Adipocyte (in vitro differentiated cells): ENCODE measurements around the gene LTO1.

ENCODE experiments used
- DNase-seq: peaks from one replicate; pipeline ENCODE4 v3.0.0-alpha.2; 2015; ENCODE audit warnings: low read depth
- H3K27me3 ChIP-seq: replicated peaks from 2 replicates; pipeline ENCODE4 v1.7.0; 2013; ENCODE audit warnings: mild to moderate bottlenecking, low read length, moderate library complexity; ENCODE audit not compliant: control insufficient read depth, insufficient read depth
- H3K36me3 ChIP-seq: 2 replicates; pipeline ENCODE4 v1.7.0; 2013; ENCODE audit warnings: low read length, mild to moderate bottlenecking, moderate library complexity; ENCODE audit not compliant: control insufficient read depth, insufficient read depth, severe bottlenecking
- H3K4me1 ChIP-seq: 2 replicates; pipeline ENCODE4 v1.7.0; 2013; ENCODE audit warnings: mild to moderate bottlenecking, low read length, moderate library complexity; ENCODE audit not compliant: control insufficient read depth, insufficient read depth
- H3K4me3 ChIP-seq: 2 replicates; pipeline ENCODE4 v1.7.0; 2013; ENCODE audit warnings: mild to moderate bottlenecking, low read length, moderate library complexity
- H3K9ac ChIP-seq: 2 replicates; pipeline ENCODE4 v1.7.0; 2013; ENCODE audit warnings: mild to moderate bottlenecking, low read length, moderate library complexity
- H3K9me3 ChIP-seq: 2 replicates; pipeline ENCODE4 v1.7.0; 2013; ENCODE audit warnings: mild to moderate bottlenecking, low read length, moderate library complexity; ENCODE audit not compliant: control insufficient read depth

LTO1 gene

DNA sequence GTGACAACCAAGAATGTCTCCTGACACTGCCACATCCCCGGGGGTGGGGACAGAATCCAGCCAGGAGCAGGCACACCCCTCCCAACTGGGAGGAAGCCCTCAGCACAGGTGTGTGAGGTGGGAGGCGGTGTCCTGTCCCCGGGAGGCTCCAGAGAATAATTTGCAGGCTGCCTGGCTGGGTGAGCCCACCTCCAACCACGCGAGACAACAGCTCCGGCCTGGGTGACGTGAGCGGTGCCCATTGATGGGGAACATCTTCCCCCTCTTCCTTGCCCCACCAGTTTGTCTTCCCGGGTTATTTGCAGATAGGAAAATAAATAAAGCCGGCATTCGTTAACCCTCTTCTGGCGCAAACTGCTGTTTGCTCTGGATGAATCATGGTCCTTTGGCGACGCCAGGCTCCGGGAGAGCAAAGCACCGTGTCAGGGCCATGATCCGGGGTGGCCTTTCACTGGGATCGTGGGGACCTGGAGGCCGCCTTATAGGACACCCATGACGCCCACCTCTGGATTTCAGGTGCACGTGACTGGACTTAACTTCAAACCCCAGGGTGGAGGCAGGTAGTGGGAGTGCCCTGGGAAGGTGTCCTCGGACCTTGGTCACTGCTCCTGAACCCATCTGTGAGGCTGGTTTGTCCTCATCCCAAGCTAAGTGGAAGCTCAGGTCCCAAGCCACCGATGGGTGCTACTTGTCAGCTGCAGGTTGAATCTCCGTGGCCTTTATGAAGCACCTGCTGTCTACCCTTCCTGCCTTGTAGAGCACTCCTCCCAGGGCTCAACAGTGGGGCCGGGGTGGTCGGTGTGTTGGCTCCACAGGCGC is 20.3 kb downstream of the LTO1 start:
- no peaks in the 10 kb centered on the region for H3K27me3 ChIP-seq
- peaks cover 43% of the 10 kb centered on the region for H3K36me3 ChIP-seq
- no peak for DNase-seq
- H3K4me3 ChIP-seq: no peak overlapping the region
- no peaks in the 10 kb centered on the region for H3K4me1 ChIP-seq
- H3K9ac ChIP-seq: no peak overlapping the region
- no peaks in the 10 kb centered on the region for H3K9me3 ChIP-seq

DNA sequence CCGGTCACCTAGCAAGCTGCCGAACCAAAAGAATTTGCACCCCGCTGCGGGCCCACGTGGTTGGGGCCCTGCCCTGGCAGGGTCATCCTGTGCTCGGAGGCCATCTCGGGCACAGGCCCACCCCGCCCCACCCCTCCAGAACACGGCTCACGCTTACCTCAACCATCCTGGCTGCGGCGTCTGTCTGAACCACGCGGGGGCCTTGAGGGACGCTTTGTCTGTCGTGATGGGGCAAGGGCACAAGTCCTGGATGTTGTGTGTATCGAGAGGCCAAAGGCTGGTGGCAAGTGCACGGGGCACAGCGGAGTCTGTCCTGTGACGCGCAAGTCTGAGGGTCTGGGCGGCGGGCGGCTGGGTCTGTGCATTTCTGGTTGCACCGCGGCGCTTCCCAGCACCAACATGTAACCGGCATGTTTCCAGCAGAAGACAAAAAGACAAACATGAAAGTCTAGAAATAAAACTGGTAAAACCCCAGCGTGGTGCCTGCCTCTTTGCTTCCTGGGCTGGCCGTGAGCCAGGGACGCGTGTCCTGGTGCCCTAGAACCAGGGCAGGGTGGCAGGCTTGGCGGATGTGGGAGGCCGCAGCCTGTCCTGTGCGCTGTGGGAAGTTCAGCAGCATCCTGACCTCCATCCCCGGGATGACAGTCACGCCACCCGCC is 21.0 kb downstream of the LTO1 start:
- Histone ChIP-seq H3K9me3 (no peaks in the 10 kb centered on the region), H3K36me3 (peaks cover 51% of the 10 kb centered on the region), H3K27me3 (no peaks in the 10 kb centered on the region), H3K4me1 (no peaks in the 10 kb centered on the region), H3K4me3 (no peak overlapping the region), H3K9ac (no peak overlapping the region)
- no peak for DNase-seq

DNA sequence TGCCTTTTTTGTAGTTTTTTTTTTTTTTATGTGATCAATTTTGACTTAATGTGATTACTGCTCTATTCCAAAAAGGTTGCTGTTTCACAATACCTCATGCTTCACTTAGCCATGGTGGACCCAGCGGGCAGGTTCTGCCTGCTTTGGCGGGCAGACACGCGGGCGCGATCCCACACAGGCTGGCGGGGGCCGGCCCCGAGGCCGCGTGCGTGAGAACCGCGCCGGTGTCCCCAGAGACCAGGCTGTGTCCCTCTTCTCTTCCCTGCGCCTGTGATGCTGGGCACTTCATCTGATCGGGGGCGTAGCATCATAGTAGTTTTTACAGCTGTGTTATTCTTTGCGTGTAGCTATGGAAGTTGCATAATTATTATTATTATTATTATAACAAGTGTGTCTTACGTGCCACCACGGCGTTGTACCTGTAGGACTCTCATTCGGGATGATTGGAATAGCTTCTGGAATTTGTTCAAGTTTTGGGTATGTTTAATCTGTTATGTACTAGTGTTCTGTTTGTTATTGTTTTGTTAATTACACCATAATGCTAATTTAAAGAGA is 21.7 kb downstream of the LTO1 start:
- H3K4me3 ChIP-seq: no peak overlapping the region
- no peaks in the 10 kb centered on the region for H3K27me3 ChIP-seq
- H3K36me3 ChIP-seq: peaks cover 57% of the 10 kb centered on the region
- H3K4me1 ChIP-seq: no peaks in the 10 kb centered on the region
- DNase-seq: no peak
- no peaks in the 10 kb centered on the region for H3K9me3 ChIP-seq
- no peak overlapping the region for H3K9ac ChIP-seq

DNA sequence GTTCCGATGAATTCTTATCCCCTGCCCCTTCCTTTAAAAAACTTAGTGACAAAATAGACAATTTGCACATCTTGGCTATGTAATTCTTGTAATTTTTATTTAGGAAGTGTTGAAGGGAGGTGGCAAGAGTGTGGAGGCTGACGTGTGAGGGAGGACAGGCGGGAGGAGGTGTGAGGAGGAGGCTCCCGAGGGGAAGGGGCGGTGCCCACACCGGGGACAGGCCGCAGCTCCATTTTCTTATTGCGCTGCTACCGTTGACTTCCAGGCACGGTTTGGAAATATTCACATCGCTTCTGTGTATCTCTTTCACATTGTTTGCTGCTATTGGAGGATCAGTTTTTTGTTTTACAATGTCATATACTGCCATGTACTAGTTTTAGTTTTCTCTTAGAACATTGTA is 22.2 kb downstream of the LTO1 start:
- no peak overlapping the region for H3K9ac ChIP-seq
- DNase-seq: no peak

DNA sequence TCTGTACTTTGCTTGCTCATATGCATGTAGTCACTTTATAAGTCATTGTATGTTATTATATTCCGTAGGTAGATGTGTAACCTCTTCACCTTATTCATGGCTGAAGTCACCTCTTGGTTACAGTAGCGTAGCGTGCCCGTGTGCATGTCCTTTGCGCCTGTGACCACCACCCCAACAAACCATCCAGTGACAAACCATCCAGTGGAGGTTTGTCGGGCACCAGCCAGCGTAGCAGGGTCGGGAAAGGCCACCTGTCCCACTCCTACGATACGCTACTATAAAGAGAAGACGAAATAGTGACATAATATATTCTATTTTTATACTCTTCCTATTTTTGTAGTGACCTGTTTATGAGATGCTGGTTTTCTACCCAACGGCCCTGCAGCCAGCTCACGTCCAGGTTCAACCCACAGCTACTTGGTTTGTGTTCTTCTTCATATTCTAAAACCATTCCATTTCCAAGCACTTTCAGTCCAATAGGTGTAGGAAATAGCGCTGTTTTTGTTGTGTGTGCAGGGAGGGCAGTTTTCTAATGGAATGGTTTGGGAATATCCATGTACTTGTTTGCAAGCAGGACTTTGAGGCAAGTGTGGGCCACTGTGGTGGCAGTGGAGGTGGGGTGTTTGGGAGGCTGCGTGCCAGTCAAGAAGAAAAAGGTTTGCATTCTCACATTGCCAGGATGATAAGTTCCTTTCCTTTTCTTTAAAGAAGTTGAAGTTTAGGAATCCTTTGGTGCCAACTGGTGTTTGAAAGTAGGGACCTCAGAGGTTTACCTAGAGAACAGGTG is 23.1 kb downstream of the LTO1 start:
- DNase-seq: no peak
- Histone ChIP-seq H3K36me3 (peaks cover 71% of the 10 kb centered on the region), H3K27me3 (no peaks in the 10 kb centered on the region), H3K9me3 (no peaks in the 10 kb centered on the region), H3K4me1 (no peaks in the 10 kb centered on the region), H3K4me3 (no peak overlapping the region), H3K9ac (no peak overlapping the region)

More for the DNA sequence above, 22.2 kb downstream of the LTO1 start:
- H3K9me3 ChIP-seq: no peaks in the 10 kb centered on the region
- H3K4me1 ChIP-seq: no peaks in the 10 kb centered on the region
- H3K36me3 ChIP-seq: peaks cover 62% of the 10 kb centered on the region
- H3K27me3 ChIP-seq: no peaks in the 10 kb centered on the region
- no peak overlapping the region for H3K4me3 ChIP-seq

DNA sequence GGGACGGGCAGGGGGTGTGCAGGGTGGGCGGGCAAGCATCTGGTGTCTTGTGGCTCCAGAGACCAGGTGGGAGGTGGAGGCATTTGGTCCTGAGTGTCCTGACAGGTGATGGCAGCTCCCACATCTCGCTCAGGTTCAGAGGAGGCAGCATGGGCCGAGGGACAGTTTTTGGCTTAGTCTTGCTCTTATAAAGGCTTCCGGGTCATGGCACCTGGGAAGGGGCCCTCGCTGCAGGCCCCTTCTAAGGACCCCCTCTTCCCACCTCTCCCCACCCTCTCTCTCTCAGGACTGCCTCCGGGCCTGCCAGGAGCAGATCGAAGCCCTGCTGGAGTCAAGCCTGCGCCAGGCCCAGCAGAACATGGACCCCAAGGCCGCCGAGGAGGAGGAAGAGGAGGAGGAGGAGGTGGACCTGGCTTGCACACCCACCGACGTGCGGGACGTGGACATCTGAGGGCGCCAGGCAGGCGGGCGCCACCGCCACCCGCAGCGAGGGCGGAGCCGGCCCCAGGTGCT is 24.3 kb downstream of the LTO1 start:
- Histone ChIP-seq H3K9me3 (no peaks in the 10 kb centered on the region), H3K27me3 (no peaks in the 10 kb centered on the region), H3K4me3 (no peak overlapping the region), H3K9ac (no peak overlapping the region), H3K4me1 (no peaks in the 10 kb centered on the region), H3K36me3 (peaks cover 76% of the 10 kb centered on the region)
- DNase-seq: no peak

DNA sequence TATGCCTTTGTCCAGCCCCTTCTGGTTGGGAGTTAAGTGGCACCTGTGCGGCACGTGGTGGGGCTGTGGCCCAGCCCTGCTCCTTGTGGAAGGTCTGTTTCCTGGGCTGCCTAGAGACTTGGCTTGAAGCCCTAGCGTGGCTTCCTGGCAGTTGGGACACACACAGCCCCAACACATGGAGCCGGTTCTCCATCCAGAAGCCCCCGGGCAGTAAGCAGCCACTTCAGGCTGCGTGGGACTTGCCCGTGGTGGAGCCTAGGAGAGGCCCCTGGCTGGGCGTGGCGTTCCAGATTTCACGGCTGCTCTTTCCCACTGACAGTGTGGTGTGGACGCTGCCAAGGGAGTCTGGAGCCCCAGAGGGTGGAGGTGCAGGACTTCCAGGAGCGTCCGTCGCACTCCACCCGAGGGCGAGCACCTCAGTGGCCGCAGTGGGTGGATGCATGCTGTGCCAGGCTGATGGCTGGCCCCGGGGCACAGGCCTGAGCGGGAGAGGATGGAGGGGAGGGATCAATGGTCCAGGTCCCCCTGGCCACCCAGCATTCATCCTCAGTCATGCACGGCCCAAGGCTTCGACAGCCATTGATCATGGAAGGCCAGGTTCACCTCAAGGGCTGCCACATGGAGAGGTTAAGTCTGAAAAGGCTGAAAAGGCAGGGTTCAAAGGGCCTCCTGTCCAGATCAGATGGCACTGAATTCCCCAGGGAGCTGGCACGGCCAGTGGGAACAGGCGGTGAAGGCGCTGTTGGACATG is 24.9 kb downstream of the LTO1 start:
- H3K9me3 ChIP-seq: no peaks in the 10 kb centered on the region
- no peaks in the 10 kb centered on the region for H3K27me3 ChIP-seq
- H3K4me3 ChIP-seq: no peak overlapping the region
- H3K36me3 ChIP-seq: peaks cover 83% of the 10 kb centered on the region
- no peak for DNase-seq
- peaks cover 5% of the 10 kb centered on the region for H3K4me1 ChIP-seq
- no peak overlapping the region for H3K9ac ChIP-seq

DNA sequence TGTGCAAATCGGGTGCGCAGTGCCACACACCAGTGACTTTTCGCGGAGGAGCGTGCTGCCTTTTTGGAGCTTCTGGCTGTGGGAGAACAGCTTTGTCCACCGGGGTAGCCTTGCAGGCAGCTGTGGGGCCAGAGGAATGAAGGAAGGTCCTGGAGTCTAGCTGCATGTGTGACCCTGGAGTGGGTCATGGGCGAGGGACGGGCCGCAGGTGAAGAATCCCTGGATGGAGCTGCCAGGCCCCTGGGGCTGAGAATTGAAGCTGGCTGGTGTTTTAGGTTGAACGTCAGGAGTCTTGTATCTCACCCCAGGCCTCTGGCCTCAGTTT is 25.6 kb downstream of the LTO1 start:
- peaks cover 12% of the 10 kb centered on the region for H3K4me1 ChIP-seq
- no peak overlapping the region for H3K4me3 ChIP-seq
- no peak overlapping the region for H3K9ac ChIP-seq
- H3K27me3 ChIP-seq: no peaks in the 10 kb centered on the region
- no peaks in the 10 kb centered on the region for H3K9me3 ChIP-seq
- DNase-seq: no peak
- peaks cover 90% of the 10 kb centered on the region for H3K36me3 ChIP-seq

DNA sequence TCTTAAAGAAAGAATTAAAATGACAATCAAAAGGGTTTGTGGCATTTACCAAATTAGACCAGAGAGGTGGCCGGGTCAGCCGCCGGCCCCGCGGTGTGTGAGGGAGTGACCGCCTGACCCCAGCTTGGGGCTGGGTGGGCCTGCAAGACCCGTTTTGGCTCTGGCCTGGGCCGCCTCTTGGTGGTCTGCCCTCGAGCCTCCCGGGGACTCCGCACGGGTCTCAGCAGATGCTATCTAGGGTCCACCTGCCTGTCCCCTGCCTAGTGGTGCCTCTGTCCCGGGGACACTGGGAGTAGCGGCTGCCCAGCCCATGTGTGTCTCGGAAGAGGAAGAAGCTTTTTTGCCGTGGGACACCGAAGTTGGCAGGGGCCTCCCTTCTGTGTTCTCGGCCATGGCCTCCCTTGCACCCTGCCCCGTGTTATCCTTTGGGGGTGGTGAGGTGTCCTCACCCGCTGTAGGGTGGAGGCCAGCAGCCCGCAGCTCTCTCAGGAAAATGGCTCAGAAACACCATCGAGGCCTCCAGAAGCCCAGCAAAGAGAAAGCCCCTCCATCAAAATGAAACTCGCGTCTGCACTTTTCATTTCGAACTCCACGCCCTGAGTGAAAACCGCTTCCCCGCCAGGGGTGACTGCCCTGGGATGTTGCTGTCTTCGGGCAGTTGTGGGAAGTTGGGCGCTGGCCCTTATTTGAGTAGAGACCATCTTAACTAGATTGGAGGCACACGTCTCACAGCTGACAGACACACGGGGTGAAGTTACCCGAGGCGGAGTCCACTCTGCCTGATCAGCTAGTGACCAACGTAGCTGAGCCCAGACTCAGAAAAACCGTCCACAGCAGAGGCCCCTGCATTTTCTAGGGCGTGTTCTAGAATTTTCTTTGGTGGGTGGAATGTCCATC is 26.2 kb downstream of the LTO1 start:
- H3K4me3 ChIP-seq: no peak overlapping the region
- H3K9me3 ChIP-seq: no peaks in the 10 kb centered on the region
- no peaks in the 10 kb centered on the region for H3K27me3 ChIP-seq
- no peak overlapping the region for H3K9ac ChIP-seq
- H3K4me1 ChIP-seq: peaks cover 17% of the 10 kb centered on the region
- DNase-seq: no peak
- H3K36me3 ChIP-seq: peaks cover 89% of the 10 kb centered on the region
